ENCODE results near the gene SLIT3. TPM values are rescaled to one million over a fixed set of nuclear protein-coding genes. Genes with fewer than 3 reads are reported as not detected.

SLIT3 gene
- total RNA-seq, 4 donors from 2014 or later: 41.1 to 86.6 (median 62.7) TPM

GRCh38 chr5:169018925-169019324 is 282.0 kb downstream of the SLIT3 start:
- no peak overlapping the region for H3K4me3 ChIP-seq
- WGBS: 86% methylated on average over 6 of the region's 6 CpGs
- intact Hi-C loops (cut with DNase I): no loop called here

GRCh38 chr5:169015991-169016390 is 284.9 kb downstream of the SLIT3 start:
- Histone ChIP-seq H3K9me3 (no peaks in the 10 kb centered on the region), H3K4me1 (peaks cover 0 to 7% (median 0%) of the 10 kb centered on the region in 4 donors), H3K4me3 (no peak overlapping the region), H3K36me3 (no peaks in the 10 kb centered on the region), H3K27me3 (no peaks in the 10 kb centered on the region), H3K27ac (replicated peaks in 1 of 4) (no peak overlapping the region)
- 82% methylated on average over 5 of the region's 5 CpGs for WGBS
- intact Hi-C loops (cut with DNase I): no loop called here
- no peak for TF ChIP-seq EP300 (IDR thresholded peaks at IDR 0.05)
- TF ChIP-seq CTCF (IDR thresholded peaks at IDR 0.05): no peak
- no peak for TF ChIP-seq POLR2AphosphoS5 (IDR thresholded peaks at IDR 0.05)
- no peak for DNase-seq (ENCODE audit: extremely low spot score)

More at GRCh38 chr5:169018925-169019324, 282.0 kb downstream of the SLIT3 start:
- Histone ChIP-seq H3K27me3 (no peaks in the 10 kb centered on the region), H3K36me3 (no peaks in the 10 kb centered on the region), H3K4me1 (no peaks in the 10 kb centered on the region), H3K27ac (replicated peaks in 1 of 4) (no peak overlapping the region), H3K9me3 (no peaks in the 10 kb centered on the region)
- no peak for TF ChIP-seq CTCF (IDR thresholded peaks at IDR 0.05)
- no peak for TF ChIP-seq POLR2A (IDR thresholded peaks at IDR 0.05; ENCODE audit: low read depth)
- TF ChIP-seq EP300 (IDR thresholded peaks at IDR 0.05): no peak
- no peak for TF ChIP-seq POLR2AphosphoS5 (IDR thresholded peaks at IDR 0.05)
- DNase-seq (ENCODE audit: extremely low spot score): no peak

GRCh38 chr5:169013846-169014245 is 287.1 kb downstream of the SLIT3 start:
- Histone ChIP-seq H3K27ac (replicated peaks in 1 of 4) (no peak overlapping the region), H3K36me3 (no peaks in the 10 kb centered on the region), H3K4me1 (peaks cover 0 to 16% (median 14%) of the 10 kb centered on the region in 4 donors), H3K9me3 (no peaks in the 10 kb centered on the region), H3K4me3 (no peak overlapping the region), H3K27me3 (no peaks in the 10 kb centered on the region)
- TF ChIP-seq POLR2AphosphoS5 (IDR thresholded peaks at IDR 0.05) (no peak), EP300 (IDR thresholded peaks at IDR 0.05) (no peak), CTCF (IDR thresholded peaks at IDR 0.05) (no peak), POLR2A (IDR thresholded peaks at IDR 0.05; ENCODE audit: low read depth) (no peak)
- intact Hi-C loops (cut with DNase I): no loop called here
- no peak for DNase-seq (ENCODE audit: extremely low spot score)
- WGBS: 93% methylated on average over 1 of the region's 1 CpG

- intact Hi-C loops (cut with DNase I): no loop called here
- Histone ChIP-seq H3K4me3 (no peak overlapping the region), H3K27me3 (no peaks in the 10 kb centered on the region)
Observed at GRCh38 chr5:169013208-169013728, 287.7 kb downstream of the SLIT3 start.

More at GRCh38 chr5:169013208-169013728, 287.7 kb downstream of the SLIT3 start:
- DNase-seq (ENCODE audit: extremely low spot score): no peak
- 89% methylated on average over 11 of the region's 12 CpGs for WGBS
- peaks cover 0 to 20% (median 18%) of the 10 kb centered on the region in 4 donors for H3K4me1 ChIP-seq
- H3K9me3 ChIP-seq: no peaks in the 10 kb centered on the region
- no peak for TF ChIP-seq CTCF (IDR thresholded peaks at IDR 0.05)
- no peak for TF ChIP-seq POLR2AphosphoS5 (IDR thresholded peaks at IDR 0.05)
- TF ChIP-seq EP300 (IDR thresholded peaks at IDR 0.05): no peak
- TF ChIP-seq POLR2A (IDR thresholded peaks at IDR 0.05; ENCODE audit: low read depth): no peak
- H3K36me3 ChIP-seq: no peaks in the 10 kb centered on the region
- no peak overlapping the region for H3K27ac ChIP-seq (replicated peaks in 1 of 4)

All from esophagus muscularis mucosa (tissue), 4 donors.